ENCODE data around the gene FOSL2.

Gene FOSL2

GRCh38 chr2:28465148-28465885 is 72.7 kb downstream of the FOSL2 start:
- no peaks in the 10 kb centered on the region for H3K79me2 ChIP-seq (ENCODE audit: low read length)
- H3K4me2 ChIP-seq (ENCODE audit: low read depth, low read length): no peak overlapping the region
- no peaks in the 10 kb centered on the region for H4K20me1 ChIP-seq (ENCODE audit: insufficient read depth, low read length)
- H3K9me2 ChIP-seq (replicated peaks; ENCODE audit: insufficient read depth, low read length): no peaks in the 10 kb centered on the region
- H3K4me3 ChIP-seq (ENCODE audit: low read length): no peak overlapping the region
- no peaks in the 10 kb centered on the region for H3K36me3 ChIP-seq (replicated peaks; ENCODE audit: insufficient read depth, low read length)
- no peak overlapping the region for H3K27ac ChIP-seq (ENCODE audit: low read length)
- H3K4me1 ChIP-seq (ENCODE audit: low read length): no peaks in the 10 kb centered on the region
- H2AFZ ChIP-seq (ENCODE audit: low read length): no peak overlapping the region
- DNase-seq: no peak
- H3K27me3 ChIP-seq (replicated peaks; ENCODE audit: insufficient read depth, low read length): no peaks in the 10 kb centered on the region
- TF ChIP-seq EZH2phosphoT487 (IDR thresholded peaks at IDR 0.05; ENCODE audit: low read length): no peak
- TF ChIP-seq CTCF (IDR thresholded peaks at IDR 0.05; ENCODE audit: low read length): no peak
- no peak for TF ChIP-seq EZH2 (optimal IDR thresholded peaks at IDR 0.05; ENCODE audit: low read depth, low read length)
- H3F3A ChIP-seq (ENCODE audit: insufficient read depth, low read length): no peaks in the 10 kb centered on the region
- H3K9me3 ChIP-seq (replicated peaks; ENCODE audit: insufficient read depth, low read length): no peaks in the 10 kb centered on the region
- no peak overlapping the region for H3K9ac ChIP-seq (ENCODE audit: low read length)
